ENCODE measurements around the gene MEF2D. TPM values are rescaled to one million over a fixed set of nuclear protein-coding genes. Genes with fewer than 3 reads are reported as not detected.

Gene MEF2D
- total RNA-seq, 4 donors from 2014 or later = 26.4 to 80.6 (median 32.0) TPM

- no peak for TF ChIP-seq CTCF (IDR thresholded peaks at IDR 0.05)
- no peak for TF ChIP-seq POLR2A (IDR thresholded peaks at IDR 0.05)
- Histone ChIP-seq H3K27me3 (no peaks in the 10 kb centered on the region), H3K27ac (peak overlapping the region; percentile 99 to 100 (median 100)), H3K36me3 (no peaks in the 10 kb centered on the region), H3K4me1 (peaks cover 60 to 71% of the 10 kb centered on the region in 2 donors), H3K9me3 (no peaks in the 10 kb centered on the region), H3K4me3 (replicated peaks in 1 of 3) (peak overlapping the region in 1 of 3 donors; percentile 8)
- intact Hi-C loops (cut with DNase I) = loop anchor here (5.0 kb wide), 1 partner anchor 87 kb away; the partner anchor contains the start of gene NAXE
- DNase-seq = no peak
- 86 to 88% methylated on average over 21 of the region's 21 CpGs for WGBS, 2 donors
Measured at GRCh38 chr1:156505679-156506298, 5.2 kb upstream of the MEF2D start.

GRCh38 chr1:156504821-156505678 is 4.5 kb upstream of the MEF2D start:
- Histone ChIP-seq H3K36me3 (no peaks in the 10 kb centered on the region), H3K27me3 (no peaks in the 10 kb centered on the region), H3K27ac (peak overlapping the region; percentile 99 to 100 (median 100)), H3K4me3 (replicated peaks in 1 of 3) (peak overlapping the region in 1 of 3 donors; percentile 8), H3K4me1 (peaks cover 54 to 66% of the 10 kb centered on the region in 2 donors), H3K9me3 (no peaks in the 10 kb centered on the region)
- peak; percentile 100 for DNase-seq
- intact Hi-C loops (cut with DNase I) = loop anchor here (5.0 kb wide), 1 partner anchor 87 kb away; the partner anchor contains the start of gene NAXE
- WGBS, 2 donors = 5 to 8% methylated on average over 32 to 44 of the region's 45 CpGs
- peak; percentile 43 to 80 for TF ChIP-seq POLR2A (IDR thresholded peaks at IDR 0.05)
- TF ChIP-seq CTCF (IDR thresholded peaks at IDR 0.05) = peak in 1 of 6 experiments; percentile 44

GRCh38 chr1:156504438-156504813 is 3.9 kb upstream of the MEF2D start:
- TF ChIP-seq CTCF (IDR thresholded peaks at IDR 0.05) (no peak), POLR2A (IDR thresholded peaks at IDR 0.05) (no peak)
- peaks cover 48 to 59% of the 10 kb centered on the region in 2 donors for H3K4me1 ChIP-seq
- no peaks in the 10 kb centered on the region for H3K9me3 ChIP-seq
- no peaks in the 10 kb centered on the region for H3K27me3 ChIP-seq
- H3K27ac ChIP-seq = peak overlapping the region; percentile 99 to 100 (median 100)
- H3K4me3 ChIP-seq (replicated peaks in 1 of 3) = peak overlapping the region in 1 of 3 donors; percentile 8
- 47 to 52% methylated on average over 5 of the region's 5 CpGs for WGBS, 2 donors
- H3K36me3 ChIP-seq = no peaks in the 10 kb centered on the region
- intact Hi-C loops (cut with DNase I) = no loop called here
- peak in 1 of 2 donors; percentile 20 for DNase-seq

GRCh38 chr1:156503698-156504437 is 3.3 kb upstream of the MEF2D start:
- intact Hi-C loops (cut with DNase I) = no loop called here
- no peak overlapping the region for H3K4me3 ChIP-seq (replicated peaks in 1 of 3)
- no peaks in the 10 kb centered on the region for H3K9me3 ChIP-seq
- H3K27ac ChIP-seq = peak overlapping the region; percentile 99 to 100 (median 100)
- no peaks in the 10 kb centered on the region for H3K27me3 ChIP-seq
- 60 to 70% methylated on average over 5 of the region's 5 CpGs for WGBS, 2 donors
- peaks cover 46 to 54% of the 10 kb centered on the region in 2 donors for H3K4me1 ChIP-seq
- H3K36me3 ChIP-seq = no peaks in the 10 kb centered on the region
- TF ChIP-seq POLR2A (IDR thresholded peaks at IDR 0.05) (no peak), CTCF (IDR thresholded peaks at IDR 0.05) (no peak)
- no peak for DNase-seq
